ENCODE data around the gene MACROD2. TPM values are rescaled to one million over a fixed set of nuclear protein-coding genes. Genes with fewer than 3 reads are reported as not detected.

MACROD2 gene
- total and polyA plus RNA-seq, 4 donors = 13.0 to 67.1 (median 20.7) TPM

- 72 to 91% methylated on average over 2 of the region's 2 CpGs for WGBS, 2 donors
- H3K36me3 ChIP-seq (ENCODE audit: control insufficient read depth in 4 of 4, insufficient read depth in 4 of 4, low read length in 4 of 4) = no peaks in the 10 kb centered on the region
- no peak overlapping the region for H3K4me3 ChIP-seq
- H3K27me3 ChIP-seq (ENCODE audit: control insufficient read depth in 3 of 3, insufficient read depth in 3 of 3, low read length in 2 of 3) = no peaks in the 10 kb centered on the region
- DNase-seq (no peak), ATAC-seq (ENCODE audit: insufficient read depth, low FRiP score) (no peak)
- H3K9ac ChIP-seq (ENCODE audit: insufficient read depth in 1 of 2, low read length in 2 of 2) = no peak overlapping the region
- no peak for TF ChIP-seq CTCF (IDR thresholded peaks at IDR 0.05; ENCODE audit: control extremely low read depth, extremely low read depth)
- H3K4me1 ChIP-seq (ENCODE audit: control insufficient read depth in 5 of 5, insufficient read depth in 5 of 5, low read length in 5 of 5) = no peaks in the 10 kb centered on the region
- H3K9me3 ChIP-seq (ENCODE audit: control insufficient read depth in 4 of 4, insufficient read depth in 3 of 4, low read length in 3 of 4) = no peaks in the 10 kb centered on the region
- no peak overlapping the region for H3K27ac ChIP-seq (ENCODE audit: low read depth in 1 of 2, low read length in 1 of 2)
Measured at GRCh38 chr20:15154070-15154469, 1158.8 kb downstream of the MACROD2 start.

GRCh38 chr20:15155848-15156401, 1160.6 kb downstream of the MACROD2 start:
- no peak overlapping the region for H3K9ac ChIP-seq (ENCODE audit: insufficient read depth in 1 of 2, low read length in 2 of 2)
- no peaks in the 10 kb centered on the region for H3K9me3 ChIP-seq (ENCODE audit: control insufficient read depth in 4 of 4, insufficient read depth in 3 of 4, low read length in 3 of 4)
- H3K27me3 ChIP-seq (ENCODE audit: control insufficient read depth in 3 of 3, insufficient read depth in 3 of 3, low read length in 2 of 3) = no peaks in the 10 kb centered on the region
- H3K27ac ChIP-seq (ENCODE audit: low read depth in 1 of 2, low read length in 1 of 2) = no peak overlapping the region
- no peak for TF ChIP-seq CTCF (IDR thresholded peaks at IDR 0.05; ENCODE audit: control extremely low read depth, extremely low read depth)
- ATAC-seq (ENCODE audit: insufficient read depth, low FRiP score) (no peak), DNase-seq (no peak)
- no peak overlapping the region for H3K4me3 ChIP-seq
- no peaks in the 10 kb centered on the region for H3K36me3 ChIP-seq (ENCODE audit: control insufficient read depth in 4 of 4, insufficient read depth in 4 of 4, low read length in 4 of 4)
- H3K4me1 ChIP-seq (ENCODE audit: control insufficient read depth in 5 of 5, insufficient read depth in 5 of 5, low read length in 5 of 5) = no peaks in the 10 kb centered on the region

GRCh38 chr20:15158533-15158932, 1163.2 kb downstream of the MACROD2 start:
- Histone ChIP-seq H3K27me3 (ENCODE audit: control insufficient read depth in 3 of 3, insufficient read depth in 3 of 3, low read length in 2 of 3) (no peaks in the 10 kb centered on the region), H3K4me3 (no peak overlapping the region), H3K36me3 (ENCODE audit: control insufficient read depth in 4 of 4, insufficient read depth in 4 of 4, low read length in 4 of 4) (no peaks in the 10 kb centered on the region), H3K4me1 (ENCODE audit: control insufficient read depth in 5 of 5, insufficient read depth in 5 of 5, low read length in 5 of 5) (no peaks in the 10 kb centered on the region), H3K9me3 (ENCODE audit: control insufficient read depth in 4 of 4, insufficient read depth in 3 of 4, low read length in 3 of 4) (no peaks in the 10 kb centered on the region), H3K27ac (ENCODE audit: low read depth in 1 of 2, low read length in 1 of 2) (no peak overlapping the region), H3K9ac (ENCODE audit: insufficient read depth in 1 of 2, low read length in 2 of 2) (no peak overlapping the region)
- WGBS, 2 donors = 39 to 75% methylated on average over 2 of the region's 2 CpGs
- ATAC-seq (ENCODE audit: insufficient read depth, low FRiP score) (no peak), DNase-seq (no peak)
- no peak for TF ChIP-seq CTCF (IDR thresholded peaks at IDR 0.05; ENCODE audit: control extremely low read depth, extremely low read depth)

GRCh38 chr20:15162079-15162647, 1166.8 kb downstream of the MACROD2 start:
- no peak for TF ChIP-seq CTCF (IDR thresholded peaks at IDR 0.05; ENCODE audit: control extremely low read depth, extremely low read depth)
- no peak for DNase-seq
- Histone ChIP-seq H3K27me3 (ENCODE audit: control insufficient read depth in 3 of 3, insufficient read depth in 3 of 3, low read length in 2 of 3) (no peaks in the 10 kb centered on the region), H3K27ac (ENCODE audit: low read depth in 1 of 2, low read length in 1 of 2) (no peak overlapping the region), H3K9me3 (ENCODE audit: control insufficient read depth in 4 of 4, insufficient read depth in 3 of 4, low read length in 3 of 4) (no peaks in the 10 kb centered on the region), H3K4me3 (no peak overlapping the region), H3K4me1 (ENCODE audit: control insufficient read depth in 5 of 5, insufficient read depth in 5 of 5, low read length in 5 of 5) (no peaks in the 10 kb centered on the region), H3K36me3 (ENCODE audit: control insufficient read depth in 4 of 4, insufficient read depth in 4 of 4, low read length in 4 of 4) (no peaks in the 10 kb centered on the region), H3K9ac (ENCODE audit: insufficient read depth in 1 of 2, low read length in 2 of 2) (no peak overlapping the region)
- WGBS, 2 donors = 60 to 65% methylated on average over 6 of the region's 6 CpGs
- no peak for ATAC-seq (ENCODE audit: insufficient read depth, low FRiP score)

All from lung (tissue), 12 donors.